GM20000 (cell line): ENCODE results near the gene NFIL3.

Experiments
- DNase-seq: peaks from one replicate; pipeline ENCODE4 v3.0.0; 2012; ENCODE audit warnings: low spot score
- CTCF ChIP-seq: IDR thresholded peaks from 2 replicates; pipeline ENCODE4 v1.5.1; 2012; ENCODE audit warnings: mild to moderate bottlenecking, control low read depth; ENCODE audit errors: extremely low read depth, missing control alignments

The NFIL3 gene

GRCh38 chr9:91415290-91415689 is 8.3 kb downstream of the NFIL3 start:
- DNase-seq, result peak; percentile 77
- no peak for TF ChIP-seq CTCF

GRCh38 chr9:91412941-91413340 is 10.7 kb downstream of the NFIL3 start:
- no peak for DNase-seq
- TF ChIP-seq CTCF, result no peak

DNA sequence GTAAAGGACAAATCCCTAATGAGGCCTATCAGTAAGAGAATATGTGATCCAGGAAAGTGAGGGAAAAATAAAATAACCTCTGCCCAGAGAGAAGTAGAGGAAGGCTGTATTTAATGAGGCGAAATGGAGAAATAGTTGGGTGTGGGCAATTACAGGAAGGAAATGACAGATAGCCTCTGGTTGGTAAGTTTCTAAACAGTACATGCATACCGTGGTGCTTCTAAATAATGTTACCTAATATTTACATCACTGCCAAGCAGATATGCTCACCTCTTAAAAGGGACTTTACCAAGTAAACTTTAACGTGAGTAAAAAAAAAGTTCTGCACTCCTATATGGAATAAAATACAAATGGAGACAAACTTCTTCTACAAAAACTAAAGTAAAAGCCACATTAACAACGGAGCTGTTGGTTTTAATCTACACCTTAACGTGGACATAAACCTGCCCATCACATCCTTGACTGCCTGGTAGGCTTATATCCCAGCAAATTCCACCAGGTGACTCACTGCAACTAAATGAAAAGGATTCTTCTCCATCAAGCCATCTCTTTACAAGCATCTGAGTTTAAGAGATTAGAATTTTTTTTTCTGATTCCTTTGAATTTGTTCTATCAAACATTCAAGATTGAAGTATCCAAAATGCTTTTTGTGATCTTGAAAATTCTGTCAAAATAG is 12.4 kb downstream of the NFIL3 start:
- no peak for TF ChIP-seq CTCF
- no peak for DNase-seq

- no peak for TF ChIP-seq CTCF
Measured at GRCh38 chr9:91410161-91410560, 13.5 kb downstream of the NFIL3 start.

DNA sequence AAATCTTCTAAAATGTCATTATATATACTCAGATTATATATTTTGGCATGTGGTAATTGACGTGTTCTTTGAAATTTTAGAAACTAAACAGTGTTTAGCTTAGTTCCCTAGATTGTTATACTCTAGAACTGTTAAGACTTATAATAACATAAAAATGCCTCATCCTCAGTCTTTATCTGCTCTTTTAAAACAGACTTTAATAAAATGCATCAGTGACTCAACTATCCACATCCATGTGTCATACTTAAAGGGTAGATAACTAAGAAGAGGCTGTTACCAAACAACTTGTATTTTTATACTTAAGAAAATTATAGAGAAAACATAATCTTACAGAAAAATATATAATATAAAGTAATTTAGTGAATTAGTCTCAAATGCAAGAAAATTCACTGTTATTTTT is 15.2 kb downstream of the NFIL3 start:
- TF ChIP-seq CTCF, result no peak
- no peak for DNase-seq

More at GRCh38 chr9:91410161-91410560, 13.5 kb downstream of the NFIL3 start:
- no peak for DNase-seq

- DNase-seq, result no peak
- no peak for TF ChIP-seq CTCF
Measured at GRCh38 chr9:91407580-91408318, 15.9 kb downstream of the NFIL3 start.

GRCh38 chr9:91405343-91406077 is 18.1 kb downstream of the NFIL3 start:
- no peak for TF ChIP-seq CTCF
- no peak for DNase-seq
